HEK293T (cell line): ENCODE results near the gene ELOVL6.
A peak's percentile ranks its signal among the peaks of the same experiment; 100 is the strongest.

Experiments
- CTCF ChIA-PET: fragments of 350-600 bp; formaldehyde crosslinking; extraction: SDS; loops from one replicate; lab custom pipeline; 2021; ENCODE audit warnings: antibody characterized with exemption, inconsistent platforms; lab: Yijun Ruan, JAX
- POLR2A ChIA-PET: fragments of 350-600 bp; formaldehyde crosslinking; extraction: SDS; loops from one replicate; lab custom pipeline; 2020; ENCODE audit warnings: antibody characterized with exemption, inconsistent platforms; lab: Yijun Ruan, JAX
- DNase-seq: peaks from one replicate; pipeline ENCODE4 v3.0.0; 2012; ENCODE audit warnings: mixed read lengths; ENCODE audit errors: extremely low spot score
- ARNT ChIP-seq: fragments of 450-650 bp; IDR thresholded peaks from 2 replicates; pipeline ENCODE4 v1.6.1; 2017; ENCODE audit warnings: mild to moderate bottlenecking
- BHLHE40 ChIP-seq: fragments of 450-650 bp; IDR thresholded peaks from 2 replicates; pipeline ENCODE4 v1.6.1; 2016; ENCODE audit warnings: mild to moderate bottlenecking, moderate library complexity, borderline replicate concordance
- CTBP1 ChIP-seq: fragments of 450-650 bp; IDR thresholded peaks from 2 replicates; pipeline ENCODE4 v1.6.1; 2016; ENCODE audit warnings: borderline replicate concordance
- ELF4 ChIP-seq: fragments of 450-650 bp; IDR thresholded peaks from 2 replicates; pipeline ENCODE4 v1.6.1; 2017; ENCODE audit warnings: antibody characterized with exemption
- FOXA1 ChIP-seq: fragments of 450-650 bp; IDR thresholded peaks from 2 replicates; pipeline ENCODE4 v1.6.1; 2016; ENCODE audit warnings: mild to moderate bottlenecking
- FOXK2 ChIP-seq: fragments of 450-650 bp; IDR thresholded peaks from 2 replicates; pipeline ENCODE4 v1.6.1; 2016; ENCODE audit warnings: mild to moderate bottlenecking
- FOXM1 ChIP-seq: fragments of 450-650 bp; IDR thresholded peaks from 2 replicates; pipeline ENCODE4 v1.6.1; 2017; ENCODE audit warnings: mild to moderate bottlenecking, borderline replicate concordance
- HDGF ChIP-seq: fragments of 450-650 bp; IDR thresholded peaks from 2 replicates; pipeline ENCODE4 v1.6.1; 2017; ENCODE audit warnings: antibody characterized with exemption, borderline replicate concordance
- L3MBTL2 ChIP-seq: fragments of 450-650 bp; conservative IDR thresholded peaks from 2 replicates; pipeline ENCODE4 v1.6.1; 2016; ENCODE audit warnings: mild to moderate bottlenecking
- LEF1 ChIP-seq: fragments of 450-650 bp; IDR thresholded peaks from 2 replicates; pipeline ENCODE4 v1.6.1; 2017; ENCODE audit warnings: mild to moderate bottlenecking, borderline replicate concordance
- NFRKB ChIP-seq: fragments of 450-650 bp; IDR thresholded peaks from 2 replicates; pipeline ENCODE4 v1.6.1; 2016; ENCODE audit warnings: mild to moderate bottlenecking, moderate library complexity
- SP1 ChIP-seq: fragments of 450-650 bp; IDR thresholded peaks from 2 replicates; pipeline ENCODE4 v1.6.1; 2017
- SUZ12 ChIP-seq: fragments of 450-650 bp; IDR thresholded peaks from 2 replicates; pipeline ENCODE4 v1.6.1; 2016; ENCODE audit warnings: mild to moderate bottlenecking
- TARDBP ChIP-seq: fragments of 450-650 bp; IDR thresholded peaks from 2 replicates; pipeline ENCODE4 v1.6.1; 2016
- ZNF384 ChIP-seq: fragments of 450-650 bp; IDR thresholded peaks from 2 replicates; pipeline ENCODE4 v1.6.1; 2016
- TF ChIP-seq, protein P1 (sequence below): fragments of 450-650 bp; IDR thresholded peaks from 2 replicates; pipeline ENCODE4 v1.6.1; 2016

The ELOVL6 gene

DNA sequence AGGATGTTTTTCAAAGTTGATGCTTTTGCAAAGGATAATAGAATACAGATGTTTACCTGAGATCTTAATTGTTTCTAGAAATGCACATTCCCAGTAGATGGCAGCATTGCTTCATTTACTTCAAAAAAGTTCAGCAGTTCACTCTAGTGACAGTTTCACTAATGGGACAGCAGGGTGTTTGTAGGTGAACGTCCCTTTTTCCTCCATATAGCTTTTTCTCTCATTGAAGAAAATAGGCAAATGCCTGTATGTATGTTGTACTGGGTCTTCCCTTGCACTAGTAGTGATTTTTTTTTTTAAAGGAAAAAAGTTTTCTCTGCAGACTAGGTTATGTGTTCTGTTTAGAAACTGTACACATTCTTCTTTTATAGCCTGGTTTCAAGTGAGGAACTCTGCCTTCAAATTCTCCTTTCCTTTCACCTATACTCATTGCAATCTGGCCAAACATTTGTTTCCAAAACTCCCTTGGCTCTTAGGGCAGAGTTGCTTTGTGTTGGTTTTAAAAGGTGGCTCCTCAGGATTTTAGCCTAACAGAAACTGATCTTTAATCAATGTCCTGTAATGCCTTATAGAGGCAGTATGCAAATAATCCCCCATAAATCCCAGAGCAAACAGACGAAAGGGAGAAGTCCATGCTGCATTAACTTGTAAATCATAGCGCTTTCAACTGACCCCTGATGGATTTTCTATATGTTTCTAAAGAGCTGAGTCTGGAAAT, 199.4 kb downstream of the ELOVL6 start:
- ChIA-PET POLR2A (no interaction called here), CTCF (interaction anchor here (0.6 to 2.4 kb wide), 9 partner anchors 20 to 517 kb away, joined by 3 to 8 read pairs (median 4); no protein-coding TSS in a partner anchor)
- DNase-seq = peak; percentile 50
- TF ChIP-seq HDGF (no peak), FOXK2 (no peak), LEF1 (no peak), SUZ12 (no peak), NFRKB (no peak), BHLHE40 (no peak), L3MBTL2 (no peak), ARNT (no peak)
- TF ChIP-seq, protein P1, sequence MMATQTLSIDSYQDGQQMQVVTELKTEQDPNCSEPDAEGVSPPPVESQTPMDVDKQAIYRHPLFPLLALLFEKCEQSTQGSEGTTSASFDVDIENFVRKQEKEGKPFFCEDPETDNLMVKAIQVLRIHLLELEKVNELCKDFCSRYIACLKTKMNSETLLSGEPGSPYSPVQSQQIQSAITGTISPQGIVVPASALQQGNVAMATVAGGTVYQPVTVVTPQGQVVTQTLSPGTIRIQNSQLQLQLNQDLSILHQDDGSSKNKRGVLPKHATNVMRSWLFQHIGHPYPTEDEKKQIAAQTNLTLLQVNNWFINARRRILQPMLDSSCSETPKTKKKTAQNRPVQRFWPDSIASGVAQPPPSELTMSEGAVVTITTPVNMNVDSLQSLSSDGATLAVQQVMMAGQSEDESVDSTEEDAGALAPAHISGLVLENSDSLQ = no peak

DNA sequence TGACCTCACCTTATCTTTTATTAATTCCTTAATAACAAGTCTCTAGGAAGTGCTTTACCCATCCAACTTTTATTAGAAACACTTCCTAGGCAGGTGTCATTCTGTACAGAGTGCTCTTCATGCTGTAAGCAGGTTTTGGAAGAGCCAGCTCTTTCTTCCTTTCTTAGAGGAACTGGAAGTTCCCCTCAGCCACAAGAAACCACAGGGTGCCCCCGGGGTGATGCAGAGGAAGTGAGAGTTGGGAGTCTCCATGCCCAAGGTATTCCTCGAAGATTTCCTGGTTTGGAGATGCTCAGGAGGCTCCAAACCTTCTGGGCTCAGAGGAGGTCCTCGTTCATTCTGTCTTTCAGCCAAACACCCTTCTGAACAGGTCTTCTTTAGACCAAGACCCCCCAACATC, 201.9 kb downstream of the ELOVL6 start:
- POLR2A ChIA-PET = no interaction called here
- TF ChIP-seq ELF4 (no peak), L3MBTL2 (no peak), HDGF (no peak), LEF1 (no peak), FOXK2 (no peak), NFRKB (no peak), ZNF384 (no peak), BHLHE40 (no peak), FOXM1 (no peak), SP1 (no peak), SUZ12 (no peak), ARNT (no peak), FOXA1 (no peak), TARDBP (no peak), CTBP1 (no peak)
- TF ChIP-seq, protein P1 = no peak
- DNase-seq = no peak
- CTCF ChIA-PET = interaction anchor here (0.6 to 2.1 kb wide), 3 partner anchors 10 to 538 kb away, joined by 3 to 7 read pairs (median 3); no protein-coding TSS in a partner anchor
